NCI-H128 (cell line): ENCODE results near the gene CSNK1D.
"Not testable (repeated sequence)": the region's sequence is repeated elsewhere in the genome, so short reads cannot be mapped to it uniquely, and the experiment has no call there.

Experiments used
- DNase-seq: peaks from one replicate; lab custom pipeline; 2025; ENCODE audit not compliant: unreplicated experiment; lab: John Stamatoyannopoulos, UW

CSNK1D gene

DNA sequence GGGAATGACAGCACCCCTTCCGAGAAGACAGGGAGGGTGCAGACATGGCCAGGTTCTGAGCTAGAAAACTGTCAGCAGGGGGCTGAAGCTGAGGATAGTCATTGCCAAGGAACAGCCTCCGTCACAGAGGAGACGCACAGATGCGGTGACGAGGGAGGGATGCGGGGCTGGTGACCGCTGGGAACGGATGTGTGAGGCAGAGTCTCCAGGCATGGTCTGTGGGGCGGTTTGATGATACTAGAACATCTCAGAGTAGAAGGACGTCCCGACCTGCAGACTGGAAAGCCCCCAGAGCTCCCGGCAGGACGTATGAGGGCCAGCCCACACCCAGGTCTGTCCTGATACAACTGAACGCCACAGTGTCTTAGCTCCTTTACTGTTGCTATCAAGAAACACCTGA lies 1.8 kb upstream of the CSNK1D start:
- no peak for DNase-seq

DNA sequence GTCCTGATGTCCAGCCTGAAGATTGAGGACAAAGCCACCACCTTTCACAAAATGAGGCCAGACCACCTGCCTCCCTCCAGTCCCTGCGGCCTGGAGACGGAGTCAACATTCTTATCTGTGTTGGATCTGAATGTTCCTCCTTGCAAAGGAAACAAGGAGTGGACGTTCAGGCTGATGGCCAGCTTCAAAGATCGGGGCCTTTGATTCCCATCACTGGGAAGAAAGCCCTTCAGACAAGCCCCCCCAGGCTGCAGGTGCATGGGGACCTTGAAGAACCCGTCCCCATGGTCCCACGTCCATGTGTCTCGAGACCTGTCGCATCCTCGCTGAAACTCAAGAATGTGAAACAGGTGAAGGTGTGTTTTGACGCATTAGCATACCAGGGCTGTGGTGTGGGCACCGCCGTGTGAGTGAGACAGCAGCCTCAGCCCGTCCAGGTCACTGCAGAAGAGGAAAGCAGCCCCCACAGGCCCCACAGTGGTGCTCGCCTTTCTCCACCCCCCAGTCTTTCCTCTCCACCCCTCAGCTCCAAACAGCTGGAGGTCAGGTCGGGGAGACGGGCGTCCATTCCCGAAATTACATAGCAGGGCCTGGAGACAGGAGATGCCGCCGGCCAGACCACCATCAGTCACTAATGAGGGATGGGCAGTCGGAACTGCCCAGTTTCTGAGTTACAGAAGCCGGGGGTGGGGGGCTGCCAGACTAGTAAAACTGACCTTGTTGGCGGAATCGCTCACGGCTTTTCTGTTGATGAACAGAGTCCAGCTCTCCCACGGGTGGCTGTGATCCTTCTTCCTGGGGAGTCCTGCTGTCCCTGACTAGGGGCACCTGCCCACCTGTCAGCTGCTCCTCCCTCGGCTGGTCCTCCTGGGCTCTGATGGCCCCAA lies 877 bp upstream of the CSNK1D start:
- no peak for DNase-seq

- DNase-seq: no peak
Observed at GRCh38 chr17:82272495-82273326, 789 bp downstream of the CSNK1D start.

- DNase-seq: no peak
Observed at GRCh38 chr17:82271401-82271800, 2.1 kb downstream of the CSNK1D start.

DNA sequence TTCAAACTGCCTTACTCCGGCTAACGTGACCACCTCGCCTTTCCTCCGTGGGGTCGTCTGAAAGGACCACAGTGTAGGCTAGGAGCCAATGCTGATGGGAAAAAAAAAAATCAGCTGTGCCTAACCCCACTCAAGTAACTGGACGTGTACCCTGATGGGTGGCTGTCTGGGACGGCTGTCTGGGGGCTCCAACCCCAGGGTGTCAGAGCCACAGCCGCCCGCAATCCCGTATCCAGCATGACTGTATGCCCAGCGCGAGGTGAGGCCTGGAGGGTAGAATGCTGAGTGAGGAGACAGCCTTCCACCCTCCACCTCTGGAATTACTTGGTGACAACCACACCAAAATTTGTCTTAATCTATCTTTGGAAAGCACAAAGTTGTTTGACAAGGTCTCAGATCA lies 2.8 kb downstream of the CSNK1D start:
- no peak for DNase-seq

- no peak for DNase-seq
Observed at GRCh38 chr17:82269882-82270500, 3.5 kb downstream of the CSNK1D start.

DNA sequence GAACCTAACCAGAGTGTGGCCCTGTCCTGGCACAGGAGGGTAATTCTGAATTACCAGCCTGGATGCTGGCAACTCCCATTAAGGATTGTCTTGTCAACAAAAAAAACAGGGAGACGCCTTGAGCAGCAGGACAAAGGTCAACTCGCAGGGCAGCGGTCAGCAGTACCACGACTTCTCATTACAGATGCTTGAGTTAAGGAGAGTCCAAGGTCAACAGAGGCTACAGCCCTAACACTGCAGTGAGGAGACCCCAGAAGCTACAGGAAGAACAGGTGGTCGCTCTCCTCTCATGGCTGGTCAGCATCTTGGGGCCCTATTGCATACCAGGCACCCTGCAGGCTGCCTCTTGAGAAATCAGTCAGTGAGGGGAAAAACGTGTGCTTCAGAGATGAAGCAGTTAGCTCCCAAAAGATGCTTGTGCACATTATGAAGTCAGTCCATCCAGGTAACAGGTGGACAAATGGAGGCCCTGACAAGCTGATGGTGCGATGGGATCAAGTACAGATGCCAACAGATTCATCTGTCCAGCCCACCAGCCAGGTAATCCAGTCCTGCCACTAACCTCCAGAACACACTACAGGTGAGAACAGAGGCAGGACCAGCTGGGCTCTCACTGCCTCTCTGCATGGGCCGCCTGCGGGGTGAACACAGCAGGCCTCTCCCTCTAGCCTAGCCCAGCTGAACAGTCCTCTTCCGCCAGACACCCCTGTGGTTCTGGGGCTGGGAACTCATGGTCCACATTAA lies 4.2 kb downstream of the CSNK1D start:
- no peak for DNase-seq

GRCh38 chr17:82267575-82268379 lies 5.7 kb downstream of the CSNK1D start:
- DNase-seq: no peak

DNA sequence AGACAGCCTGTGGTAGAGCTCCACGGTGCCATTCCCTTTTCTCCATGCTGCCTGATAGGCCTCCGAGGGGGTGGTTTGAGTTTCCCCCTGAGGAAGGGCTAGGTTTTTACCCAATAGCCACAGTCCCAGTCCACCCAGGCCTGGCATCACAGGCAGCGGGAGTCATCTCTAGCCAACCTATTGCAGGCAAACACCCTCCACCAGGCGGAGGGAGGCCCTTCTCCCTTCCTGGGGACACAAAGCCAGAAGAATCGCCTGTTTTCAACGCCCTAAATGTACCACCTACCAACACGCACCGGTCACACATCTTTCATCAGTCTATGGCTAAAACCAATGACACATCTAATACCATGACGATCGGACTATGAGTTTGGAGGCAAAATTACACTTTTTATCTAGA lies 7.4 kb downstream of the CSNK1D start:
- DNase-seq: no peak

GRCh38 chr17:82263641-82264040 lies 9.9 kb downstream of the CSNK1D start:
- no peak for DNase-seq

DNA sequence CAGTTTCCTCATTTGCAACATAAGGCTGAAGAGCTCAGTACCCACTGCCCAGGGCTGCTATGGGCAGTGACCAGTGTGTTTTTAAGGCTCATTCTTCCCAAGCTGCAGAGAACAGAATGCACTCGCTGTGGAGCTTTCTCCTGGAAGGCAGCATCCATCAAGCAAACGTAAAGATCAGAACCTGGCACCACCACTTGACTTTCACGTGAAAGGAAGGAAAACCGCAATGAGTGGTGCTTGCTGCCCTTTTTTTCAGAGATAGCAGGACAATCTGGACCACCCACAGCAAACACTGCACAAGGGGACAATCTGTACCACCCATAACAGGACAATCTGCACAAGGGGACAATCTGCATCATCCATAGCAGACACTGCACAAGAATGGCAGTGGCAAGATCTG lies 11.2 kb downstream of the CSNK1D start:
- DNase-seq: no peak

DNA sequence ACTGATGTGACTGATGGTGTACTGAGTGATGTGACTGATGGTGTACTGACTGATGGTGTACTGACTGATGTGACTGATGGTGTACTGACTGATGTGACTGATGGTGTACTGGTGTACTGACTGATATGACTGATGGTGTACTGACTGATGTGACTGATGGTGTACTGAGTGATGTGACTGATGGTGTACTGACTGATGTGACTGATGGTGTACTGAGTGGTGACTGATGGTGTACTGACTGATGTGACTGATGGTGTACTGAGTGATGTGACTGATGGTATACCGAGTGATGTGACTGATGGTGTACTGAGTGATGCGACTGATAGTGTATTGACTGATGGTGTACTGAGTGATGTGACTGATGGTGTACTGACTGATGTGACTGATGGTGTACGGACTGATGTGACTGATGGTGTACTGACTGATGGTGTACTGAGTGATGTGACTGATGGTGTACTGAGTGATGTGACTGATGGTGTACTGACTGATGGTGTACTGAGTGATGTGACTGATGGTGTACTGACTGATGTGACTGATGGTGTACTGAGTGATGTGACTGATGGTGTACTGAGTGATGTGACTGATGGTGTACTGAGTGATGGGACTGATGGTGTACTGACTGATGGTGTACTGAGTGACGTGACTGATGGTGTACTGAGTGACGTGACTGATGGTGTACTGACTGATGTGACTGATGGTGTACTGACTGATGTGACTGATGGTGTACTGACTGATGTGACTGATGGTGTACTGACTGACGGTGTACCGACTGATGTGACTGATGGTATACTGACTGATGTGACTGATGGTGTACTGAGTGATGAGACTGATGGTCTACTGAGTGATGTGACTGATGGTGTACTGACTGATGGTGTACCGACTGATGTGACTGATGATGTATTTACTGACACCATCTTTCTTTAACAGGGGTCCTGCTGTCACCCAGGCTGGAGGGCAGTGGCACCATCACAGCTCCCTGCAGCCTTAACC lies 13.2 kb downstream of the CSNK1D start:
- not testable (repeated sequence) for DNase-seq

DNA sequence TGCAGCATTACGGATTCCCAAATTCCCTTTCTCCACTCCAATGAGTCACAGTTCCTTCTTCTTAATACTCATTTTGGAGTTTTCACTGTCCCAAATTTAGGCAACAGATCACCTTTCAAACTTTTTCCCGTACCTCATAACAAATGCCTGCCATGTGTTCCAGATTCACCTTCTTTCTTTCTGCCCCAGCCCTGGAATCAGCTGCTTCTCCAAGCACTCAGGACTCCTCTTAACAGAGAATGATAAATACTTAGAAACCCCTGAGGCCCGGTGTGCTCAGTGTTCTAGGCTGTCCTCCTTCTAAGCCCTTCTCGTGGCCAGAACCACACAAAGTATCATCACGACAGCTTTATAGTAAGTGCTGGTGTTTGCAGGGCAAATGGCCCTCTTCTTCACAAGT lies 14.9 kb downstream of the CSNK1D start:
- DNase-seq: no peak

DNA sequence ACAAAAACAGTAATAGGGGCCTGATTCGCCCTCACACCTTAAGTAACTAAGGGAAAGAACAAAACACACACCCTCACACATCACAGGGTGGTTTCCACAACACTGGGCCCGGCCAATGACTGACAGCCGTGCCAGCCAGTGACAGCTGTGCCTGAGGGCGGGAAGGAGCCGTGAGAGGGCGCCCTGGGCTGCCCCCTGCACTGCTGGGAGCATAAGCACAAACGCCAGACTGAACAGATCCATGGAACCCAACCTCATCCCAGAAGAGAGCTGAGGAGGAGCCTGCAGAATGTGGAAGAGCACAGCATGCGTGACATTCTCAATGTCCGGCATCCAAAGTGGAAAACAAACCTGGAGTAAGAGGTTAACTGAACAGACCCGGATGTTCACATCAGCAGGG lies 16.0 kb downstream of the CSNK1D start:
- DNase-seq: no peak

GRCh38 chr17:82256242-82256885 lies 17.1 kb downstream of the CSNK1D start:
- DNase-seq: no peak

DNA sequence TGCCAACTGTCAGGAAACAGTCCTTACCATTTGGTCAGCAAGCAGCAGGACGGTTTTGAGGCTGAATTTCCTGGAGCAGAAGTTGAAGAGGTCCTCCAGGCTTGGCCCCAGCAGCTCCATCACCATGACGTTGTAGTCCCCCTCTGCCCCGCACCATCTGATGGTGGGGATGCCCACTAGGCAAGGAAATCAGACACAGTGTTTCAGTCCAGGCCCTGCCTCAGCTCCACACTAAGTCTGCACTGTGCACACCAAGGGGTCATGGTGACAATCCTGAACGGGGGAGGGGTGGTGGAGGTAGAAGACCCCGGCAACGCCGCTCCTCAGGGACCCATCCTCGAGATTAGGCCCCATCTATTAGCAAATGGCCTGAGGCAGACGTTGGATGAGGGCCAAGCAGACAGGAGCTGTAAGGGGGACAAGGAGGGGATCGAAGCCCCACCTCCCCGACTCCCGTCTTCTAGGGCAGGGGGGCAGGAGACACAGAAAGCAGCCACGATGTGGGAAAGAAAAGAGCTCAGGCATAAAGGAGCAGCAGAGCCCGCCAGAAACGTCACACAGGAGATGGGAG lies 18.0 kb downstream of the CSNK1D start:
- DNase-seq: no peak

GRCh38 chr17:82254746-82255145 lies 18.8 kb downstream of the CSNK1D start:
- DNase-seq: not testable (repeated sequence)

DNA sequence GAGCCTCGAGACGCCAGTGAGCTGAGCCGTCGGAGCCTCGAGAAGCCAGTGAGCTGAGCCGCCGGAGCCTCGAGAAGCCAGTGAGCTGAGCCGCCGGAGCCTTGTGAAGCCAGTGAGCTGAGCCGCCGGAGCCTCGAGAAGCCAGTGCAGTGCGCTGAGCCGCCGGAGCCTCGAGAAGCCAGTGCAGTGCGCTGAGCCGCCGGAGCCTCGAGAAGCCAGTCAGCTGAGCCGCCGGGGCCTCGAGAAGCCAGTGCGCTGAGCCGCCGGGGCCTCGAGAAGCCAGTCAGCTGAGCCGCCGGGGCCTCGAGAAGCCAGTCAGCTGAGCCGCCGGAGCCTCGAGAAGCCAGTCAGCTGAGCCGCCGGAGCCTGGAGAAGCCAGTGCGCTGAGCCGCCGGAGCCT lies 19.4 kb downstream of the CSNK1D start:
- DNase-seq: not testable (repeated sequence)
